ENCODE measurements around the gene PTPN14. TPM values are rescaled to one million over a fixed set of nuclear protein-coding genes. Genes with fewer than 3 reads are reported as not detected.

The PTPN14 gene
- total and polyA plus RNA-seq, 2 of the 8 experiments (the other 6 are each of a cell fraction or from before 2014, with no cell fraction given), result 14.4 to 93.6 TPM

DNA sequence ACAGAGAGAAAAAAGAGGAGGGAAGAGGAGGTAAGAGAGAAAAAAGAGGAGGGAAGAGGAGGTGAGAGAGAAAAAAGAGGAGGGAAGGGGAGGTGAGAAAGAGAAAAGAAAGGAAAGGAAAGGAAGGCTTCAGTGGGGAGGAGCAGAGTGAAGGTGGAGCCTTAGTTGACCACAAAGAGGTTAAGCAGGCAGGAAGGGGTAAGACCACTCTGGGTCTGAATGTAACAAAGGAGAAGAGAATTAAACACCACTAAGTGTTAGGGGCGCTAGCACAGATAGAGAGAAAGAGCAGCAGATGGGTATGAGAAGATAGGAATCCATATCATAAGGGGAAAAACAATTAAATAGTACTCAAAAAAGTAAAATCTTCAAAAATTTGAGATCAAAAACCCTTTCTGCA, 6.6 kb downstream of the PTPN14 start:
- H2AFZ ChIP-seq (ENCODE audit: low read length), result no peak overlapping the region
- H3K36me3 ChIP-seq (ENCODE audit: control insufficient read depth in 2 of 4, insufficient read depth in 4 of 4, low read length in 3 of 4), result no peaks in the 10 kb centered on the region
- H3K23me2 ChIP-seq (ENCODE audit: low read depth, low read length), result 0 out of 2 replicates have a peak, but pooled peaks cover 2% of the 10 kb centered on the region
- H4K8ac ChIP-seq (ENCODE audit: extremely low read depth, insufficient read depth, low read length), result no peak overlapping the region
- no peak overlapping the region for H3K9ac ChIP-seq (replicated peaks in 1 of 4; ENCODE audit: extremely low read depth in 1 of 4, low read depth in 3 of 4, low read length in 3 of 4)
- no peak overlapping the region for H2BK12ac ChIP-seq (ENCODE audit: low read depth, low read length)
- ChIA-PET CTCF (ENCODE audit: partially characterized antibody) (interaction anchor here (1.3 kb wide), 1 partner anchor 212 kb away, joined by 4 read pairs; no protein-coding TSS in a partner anchor), POLR2A (ENCODE audit: partially characterized antibody) (interaction anchor here (8.9 kb wide), 1 partner anchor 7 kb away, joined by 99 read pairs; the partner anchor contains the start of gene PTPN14)
- peaks cover 24 to 98% of the 10 kb centered on the region in 2 experiments for H3K79me2 ChIP-seq (ENCODE audit: control insufficient read depth in 1 of 2, insufficient read depth in 2 of 2, low read length in 2 of 2)
- WGBS, 2 experiments (ENCODE audit: extremely low coverage in 1 of 2, insufficient coverage in 1 of 2, insufficient read length in 1 of 2, insufficient replicate concordance in 2 of 2, low coverage in 1 of 2, low lambda C conversion rate in 2 of 2, missing lambda C conversion rate in 1 of 2), result 87% methylated on average over 1 of the region's 1 CpG; no CpG with 5 or more reads in 1 of the 2 experiments
- no peak overlapping the region for H2BK15ac ChIP-seq (ENCODE audit: low read length)
- no peak overlapping the region for H2BK20ac ChIP-seq (ENCODE audit: low read length)
- no peak overlapping the region for H4K5ac ChIP-seq (ENCODE audit: insufficient read length, low read depth, low read length)
- H3K4me1 ChIP-seq (replicated peaks in 1 of 4; ENCODE audit: control insufficient read depth in 3 of 4, insufficient read depth in 4 of 4, low read length in 3 of 4), result peaks cover 2 to 9% (median 6%) of the 10 kb centered on the region in 4 experiments; a peak in 5 of 7 replicates
- DNase-seq (ENCODE audit: low read depth in 1 of 2, low spot score in 2 of 2) (no peak), FAIRE-seq (no peak)
- H3K23ac ChIP-seq (ENCODE audit: insufficient read length), result no peak overlapping the region
- H3K56ac ChIP-seq (replicated peaks; ENCODE audit: insufficient read length, low read depth, low read length), result no peak overlapping the region
- H2BK5ac ChIP-seq (ENCODE audit: low read depth, low read length), result no peak overlapping the region
- no peak overlapping the region for H3K4me2 ChIP-seq (ENCODE audit: insufficient read depth in 1 of 2, low read depth in 2 of 2, low read length in 2 of 2)
- no peak overlapping the region; the same call in 1 of the 2 replicates for H2AK5ac ChIP-seq (ENCODE audit: low read depth, low read length)
- H3K79me1 ChIP-seq (ENCODE audit: low read depth, low read length), result peaks cover 15% of the 10 kb centered on the region
- H2BK120ac ChIP-seq (replicated peaks; ENCODE audit: low read depth, low read length), result no peak overlapping the region
- H3K27me3 ChIP-seq (replicated peaks in 1 of 4; ENCODE audit: control insufficient read depth in 3 of 4, extremely low read depth in 1 of 4, insufficient read depth in 3 of 4, low read length in 3 of 4), result no peaks in the 10 kb centered on the region
- H3K4me3 ChIP-seq (ENCODE audit: extremely low read depth in 1 of 4, insufficient read depth in 2 of 4, low read depth in 3 of 4, low read length in 4 of 4), result no peak overlapping the region
- peaks cover 6 to 15% of the 10 kb centered on the region in 2 experiments for H4K20me1 ChIP-seq (replicated peaks in 1 of 2; ENCODE audit: control insufficient read depth in 1 of 2, insufficient read depth in 2 of 2, low read length in 2 of 2)
- H3K27ac ChIP-seq (ENCODE audit: low read depth, low read length), result no peak overlapping the region
- no peak overlapping the region for H4K91ac ChIP-seq (replicated peaks; ENCODE audit: insufficient read length, low read length)
- no peak overlapping the region for H3K18ac ChIP-seq (ENCODE audit: extremely low read depth, low read length)
- no peak overlapping the region for H3K4ac ChIP-seq (replicated peaks; ENCODE audit: insufficient read length, low read depth, low read length)
- H3K14ac ChIP-seq (ENCODE audit: insufficient read length), result no peak overlapping the region
- H3K9me3 ChIP-seq (ENCODE audit: insufficient read depth in 2 of 2, low read depth in 1 of 2, low read length in 1 of 2), result no peaks in the 10 kb centered on the region
- TF ChIP-seq KDM4A (IDR thresholded peaks at IDR 0.05; ENCODE audit: low read depth, low read length, severe bottlenecking), result no peak
- TF ChIP-seq, protein P1, sequence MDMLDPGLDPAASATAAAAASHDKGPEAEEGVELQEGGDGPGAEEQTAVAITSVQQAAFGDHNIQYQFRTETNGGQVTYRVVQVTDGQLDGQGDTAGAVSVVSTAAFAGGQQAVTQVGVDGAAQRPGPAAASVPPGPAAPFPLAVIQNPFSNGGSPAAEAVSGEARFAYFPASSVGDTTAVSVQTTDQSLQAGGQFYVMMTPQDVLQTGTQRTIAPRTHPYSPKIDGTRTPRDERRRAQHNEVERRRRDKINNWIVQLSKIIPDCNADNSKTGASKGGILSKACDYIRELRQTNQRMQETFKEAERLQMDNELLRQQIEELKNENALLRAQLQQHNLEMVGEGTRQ (IDR thresholded peaks at IDR 0.05; ENCODE audit: low read length), result no peak
- TF ChIP-seq, protein P2, sequence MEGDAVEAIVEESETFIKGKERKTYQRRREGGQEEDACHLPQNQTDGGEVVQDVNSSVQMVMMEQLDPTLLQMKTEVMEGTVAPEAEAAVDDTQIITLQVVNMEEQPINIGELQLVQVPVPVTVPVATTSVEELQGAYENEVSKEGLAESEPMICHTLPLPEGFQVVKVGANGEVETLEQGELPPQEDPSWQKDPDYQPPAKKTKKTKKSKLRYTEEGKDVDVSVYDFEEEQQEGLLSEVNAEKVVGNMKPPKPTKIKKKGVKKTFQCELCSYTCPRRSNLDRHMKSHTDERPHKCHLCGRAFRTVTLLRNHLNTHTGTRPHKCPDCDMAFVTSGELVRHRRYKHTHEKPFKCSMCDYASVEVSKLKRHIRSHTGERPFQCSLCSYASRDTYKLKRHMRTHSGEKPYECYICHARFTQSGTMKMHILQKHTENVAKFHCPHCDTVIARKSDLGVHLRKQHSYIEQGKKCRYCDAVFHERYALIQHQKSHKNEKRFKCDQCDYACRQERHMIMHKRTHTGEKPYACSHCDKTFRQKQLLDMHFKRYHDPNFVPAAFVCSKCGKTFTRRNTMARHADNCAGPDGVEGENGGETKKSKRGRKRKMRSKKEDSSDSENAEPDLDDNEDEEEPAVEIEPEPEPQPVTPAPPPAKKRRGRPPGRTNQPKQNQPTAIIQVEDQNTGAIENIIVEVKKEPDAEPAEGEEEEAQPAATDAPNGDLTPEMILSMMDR (IDR thresholded peaks at IDR 0.05; ENCODE audit: control extremely low read depth in 1 of 3, insufficient read depth in 1 of 3, low read depth in 1 of 3, low read length in 3 of 3), result no peak
- TF ChIP-seq BCL11A (IDR thresholded peaks at IDR 0.05; ENCODE audit: low read depth in 2 of 2, low read length in 2 of 2), result no peak
- TF ChIP-seq SAP30 (IDR thresholded peaks at IDR 0.05; ENCODE audit: insufficient read depth, insufficient replicate concordance, low read length), result no peak
- no peak for TF ChIP-seq POU5F1 (IDR thresholded peaks at IDR 0.05; ENCODE audit: low read depth, low read length)
- TF ChIP-seq KDM1A (IDR thresholded peaks at IDR 0.05; ENCODE audit: borderline replicate concordance, low read length), result no peak
- no peak for TF ChIP-seq BACH1 (IDR thresholded peaks at IDR 0.05; ENCODE audit: low read length)
- TF ChIP-seq, protein P3, sequence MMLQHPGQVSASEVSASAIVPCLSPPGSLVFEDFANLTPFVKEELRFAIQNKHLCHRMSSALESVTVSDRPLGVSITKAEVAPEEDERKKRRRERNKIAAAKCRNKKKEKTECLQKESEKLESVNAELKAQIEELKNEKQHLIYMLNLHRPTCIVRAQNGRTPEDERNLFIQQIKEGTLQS (IDR thresholded peaks at IDR 0.05; ENCODE audit: insufficient read depth, low read depth, low read length), result no peak
